Glomerular visceral epithelial cell (primary cell): ENCODE data around the gene ABCG8.

Experiments used
- DNase-seq: peaks from one replicate; pipeline ENCODE4 v3.0.0-alpha.2; 2016; ENCODE audit errors: extremely low spot score

Gene ABCG8

DNA sequence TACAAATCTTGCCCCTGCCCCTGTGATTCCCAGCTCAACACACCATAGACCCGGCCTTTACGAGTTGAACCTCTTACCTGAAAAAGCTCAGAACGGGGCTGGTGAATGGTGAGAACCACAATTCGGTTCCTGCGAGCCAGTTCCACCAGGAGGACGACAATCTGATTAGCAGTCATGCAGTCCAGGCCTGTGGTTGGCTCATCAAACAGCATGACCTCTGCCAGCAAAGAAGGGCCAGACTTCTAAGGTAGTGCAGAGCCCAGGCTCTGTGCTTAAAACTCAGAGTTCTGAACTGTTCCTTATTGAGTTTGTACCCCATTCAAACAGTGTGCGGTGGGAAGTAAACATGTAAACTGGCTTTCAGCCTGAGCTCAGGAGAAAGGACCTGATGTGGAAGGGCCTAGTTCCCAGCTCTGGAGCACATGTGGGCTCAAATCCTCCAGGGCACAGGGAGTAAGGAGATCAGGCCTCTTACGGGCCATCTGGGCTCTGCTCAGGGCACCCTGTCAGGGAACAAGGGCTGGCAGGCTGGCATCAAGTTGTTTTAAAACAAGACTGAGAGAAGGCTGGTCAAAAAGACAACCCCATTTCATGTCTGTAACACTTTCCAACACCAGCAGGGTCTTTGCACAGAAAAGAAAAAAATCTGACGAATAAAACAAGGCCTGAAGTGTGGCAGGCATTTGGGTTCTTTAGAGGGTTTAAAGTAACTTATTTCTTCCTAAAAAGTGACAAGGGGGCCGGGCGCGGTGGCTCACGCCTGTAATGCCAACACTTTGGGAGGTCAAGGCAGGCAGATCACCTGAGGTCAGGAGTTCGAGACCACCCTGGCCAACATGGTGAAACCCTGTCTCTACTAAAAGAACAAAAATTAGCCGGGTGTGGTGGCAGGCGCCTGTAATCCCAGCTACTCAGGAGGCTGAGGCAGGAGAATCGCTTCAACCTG, 12.2 kb upstream of the ABCG8 start:
- DNase-seq = no peak

DNA sequence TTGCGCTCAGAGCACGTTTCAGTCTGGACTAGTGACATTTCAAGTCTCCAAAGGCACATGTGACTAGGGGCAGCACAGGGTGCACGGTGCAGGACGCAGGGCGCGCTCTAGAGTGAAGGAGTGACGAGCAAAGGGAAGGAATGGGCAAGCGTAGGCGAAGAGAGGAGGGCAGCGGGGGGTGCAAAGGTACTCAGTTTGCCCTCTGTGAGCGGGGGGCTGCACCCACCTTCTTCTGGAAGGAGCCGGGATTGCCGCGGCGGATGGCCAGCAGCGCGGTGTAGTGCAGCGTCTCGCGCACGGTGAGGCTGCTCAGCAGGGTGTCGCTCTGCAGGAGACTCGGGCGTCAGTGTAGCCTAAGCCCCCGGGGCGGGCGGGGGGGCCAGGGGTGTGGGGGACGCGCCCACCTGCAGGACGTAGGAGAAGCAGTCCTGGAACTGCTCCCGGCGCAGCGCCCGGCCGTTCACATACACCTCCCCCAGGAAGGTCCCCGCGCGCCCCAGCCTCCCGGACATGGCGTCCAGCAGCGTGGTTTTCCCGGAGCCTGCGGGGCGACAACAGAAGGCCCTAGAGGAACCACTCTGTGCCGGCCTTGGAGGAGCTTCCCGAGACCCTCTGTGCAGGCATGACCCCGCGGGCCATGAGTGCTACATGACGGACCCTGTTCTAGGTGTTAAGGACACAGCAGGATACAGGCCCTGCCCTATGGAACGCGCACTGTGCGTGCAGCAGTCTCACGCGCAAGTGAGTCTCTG, 7.1 kb upstream of the ABCG8 start:
- no peak for DNase-seq

DNA sequence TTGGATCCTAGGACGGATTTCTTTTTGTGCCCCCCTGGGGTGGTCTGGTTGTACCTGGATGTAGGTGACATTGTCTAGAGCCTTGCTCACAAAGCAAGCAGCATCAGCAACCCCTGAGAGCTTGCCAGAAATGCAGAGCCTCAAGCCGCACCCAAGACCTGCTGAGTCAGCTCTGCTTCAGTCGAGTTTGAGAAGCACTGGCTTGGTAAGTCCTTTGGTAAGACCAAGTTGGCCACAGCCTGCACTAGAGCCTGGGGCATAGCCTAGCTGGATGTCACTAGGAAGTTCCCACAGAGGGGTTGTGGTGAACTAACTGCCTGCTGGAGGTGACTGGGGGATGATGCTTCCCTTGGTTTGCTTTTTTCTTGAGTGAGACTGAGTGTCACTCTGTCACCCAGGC, 6.3 kb upstream of the ABCG8 start:
- DNase-seq = no peak

DNA sequence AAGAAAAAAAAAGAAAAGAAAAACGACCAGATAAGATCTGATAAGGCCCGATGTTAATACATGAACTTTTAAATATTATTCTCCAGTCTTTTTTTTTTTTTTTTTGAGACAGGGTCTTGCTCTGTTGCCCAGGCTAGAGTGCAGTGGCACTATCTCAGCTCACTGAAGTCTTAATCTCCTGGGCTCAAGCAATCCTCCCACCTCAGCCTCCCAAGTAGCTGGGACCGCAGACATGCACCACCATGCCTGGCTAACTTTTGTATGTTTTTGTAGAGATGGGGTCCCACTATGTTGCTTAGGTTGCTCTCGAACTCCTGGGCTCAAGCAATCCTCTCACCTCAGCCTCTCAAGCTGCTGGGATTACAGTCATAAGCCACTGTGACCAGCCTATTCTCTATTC, 1.7 kb upstream of the ABCG8 start:
- no peak for DNase-seq

DNA sequence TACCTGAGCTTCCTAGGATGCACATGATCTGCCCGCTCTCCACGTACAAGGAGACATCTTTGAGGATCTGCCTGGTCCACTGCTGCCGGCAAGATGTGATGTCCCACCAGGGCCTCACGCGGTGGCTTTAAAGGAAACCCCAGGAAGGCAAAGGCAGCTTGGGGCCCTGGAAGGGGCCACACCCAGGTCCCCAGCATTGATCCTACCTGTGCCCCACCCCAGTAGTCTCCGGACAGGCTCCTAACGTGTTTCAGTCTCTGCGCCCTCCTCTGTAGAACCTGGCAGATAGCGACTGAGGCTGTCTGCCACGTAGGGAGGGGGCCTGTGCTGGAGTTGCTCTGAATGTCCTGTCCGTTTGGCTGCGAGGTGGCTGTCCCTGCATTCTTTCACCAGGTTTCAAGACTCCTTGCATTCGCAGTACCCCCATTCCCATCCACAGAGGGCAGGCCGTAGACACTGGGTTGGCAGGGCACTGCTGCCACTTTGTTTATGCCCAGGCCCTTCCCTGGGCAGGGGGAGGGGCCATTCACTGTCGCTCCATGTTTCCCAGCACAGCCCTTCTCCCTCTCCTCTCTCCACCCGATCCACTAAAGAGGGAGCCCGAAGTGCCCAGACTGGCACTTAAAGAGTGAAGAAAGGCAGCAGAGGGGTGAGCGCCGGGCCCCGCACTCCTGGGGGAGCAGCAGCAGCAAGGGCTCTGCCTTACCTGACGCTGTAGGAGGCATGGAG, 776 bp upstream of the ABCG8 start:
- no peak for DNase-seq

DNA sequence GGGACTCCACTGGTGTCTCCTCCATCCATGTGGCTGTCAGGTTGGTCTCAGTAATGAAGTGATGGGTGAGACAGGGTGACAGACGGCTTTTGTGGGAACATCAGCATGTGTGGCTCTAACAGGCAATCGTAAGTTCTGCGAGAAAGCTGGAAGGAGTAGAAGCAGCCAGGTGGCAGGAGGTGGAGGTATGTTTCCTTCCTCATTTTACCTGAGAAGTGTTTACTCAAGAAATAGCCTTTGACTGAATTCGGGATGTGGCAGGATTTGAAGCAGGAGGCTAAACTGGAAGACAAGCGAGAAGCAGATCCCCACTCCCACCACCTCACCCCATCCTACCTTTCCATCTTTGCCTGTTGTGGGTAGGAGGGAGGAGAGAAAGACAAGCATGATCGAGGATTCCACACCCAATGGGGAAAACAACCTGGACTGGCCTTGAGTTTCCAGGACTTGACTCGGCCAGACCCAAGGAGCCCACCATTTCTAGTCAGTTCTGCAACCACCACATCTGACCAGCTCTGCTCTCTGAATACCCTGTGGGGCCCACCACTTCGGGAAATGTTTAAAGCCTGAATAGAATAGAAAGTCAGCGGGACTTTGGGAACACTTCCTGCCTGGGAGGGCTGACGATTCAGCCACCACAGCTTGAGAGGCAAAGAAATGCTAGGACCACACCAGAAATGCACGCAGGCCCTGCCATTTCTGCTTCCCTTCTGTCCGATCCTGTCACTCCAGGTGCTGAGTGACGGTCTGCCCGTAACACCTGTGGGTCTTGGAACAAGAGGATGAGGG, 1.2 kb downstream of the ABCG8 start:
- no peak for DNase-seq

DNA sequence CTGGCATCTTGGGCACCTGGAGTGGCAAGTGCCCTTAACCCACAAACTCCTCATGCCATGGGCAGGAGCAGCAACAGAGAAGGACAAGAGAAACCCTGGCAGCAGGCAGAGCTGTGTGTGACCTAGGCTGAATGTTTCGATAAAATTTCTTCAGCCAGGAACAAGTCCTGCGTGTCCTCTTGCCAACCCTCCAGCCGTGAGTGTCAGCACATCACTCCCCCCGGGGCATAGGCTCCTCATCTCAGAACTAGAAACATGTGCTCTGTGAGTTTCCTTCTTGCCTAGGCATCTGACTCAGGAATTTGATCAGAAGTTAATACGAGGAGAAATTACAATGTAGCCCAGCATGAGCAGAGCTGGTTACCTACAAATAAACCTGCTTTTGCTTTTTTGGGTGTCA, 2.2 kb downstream of the ABCG8 start:
- no peak for DNase-seq

DNA sequence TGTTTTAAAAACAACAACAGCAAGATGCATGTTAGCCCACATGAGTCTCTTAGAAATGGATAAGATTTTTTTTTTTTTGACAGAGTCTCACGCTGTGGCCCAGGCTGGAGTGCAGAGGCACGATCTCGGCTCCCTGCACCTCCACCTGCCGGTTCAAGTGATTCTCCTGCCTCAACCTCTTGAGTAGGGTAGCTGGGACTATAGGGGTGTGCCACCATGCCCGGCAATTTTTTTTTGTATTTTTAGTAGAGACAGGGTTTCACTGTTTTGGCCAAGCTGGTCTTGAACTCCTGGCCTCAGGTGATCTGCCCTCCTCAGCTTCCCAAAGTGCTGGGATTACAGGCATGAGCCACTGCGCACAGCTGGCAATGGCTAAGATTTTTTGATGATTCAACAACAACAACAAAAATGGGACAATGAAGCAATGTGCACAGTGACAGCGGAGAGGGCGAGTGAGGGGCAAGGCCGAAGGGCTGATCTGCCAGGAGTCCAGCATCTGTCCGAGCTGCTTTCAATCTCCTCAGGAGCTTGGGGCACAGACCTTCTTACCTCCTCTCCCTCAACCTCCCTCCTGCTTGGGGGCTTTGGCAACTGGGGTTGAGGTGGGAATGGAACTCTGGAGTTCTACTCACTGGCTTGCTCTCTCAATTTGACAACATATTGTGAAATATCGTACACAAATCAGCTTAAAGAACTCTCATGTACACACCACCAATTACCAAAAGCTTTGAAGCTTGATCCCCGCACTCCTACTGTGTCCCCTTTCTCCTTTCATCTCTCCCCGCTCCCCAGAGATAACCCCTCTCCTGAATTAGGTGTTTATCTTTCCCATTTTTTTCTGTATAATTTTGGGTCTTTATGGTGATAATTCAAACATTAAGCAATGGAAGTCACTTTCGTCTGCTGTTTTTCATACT, 3.4 kb downstream of the ABCG8 start:
- no peak for DNase-seq

DNA sequence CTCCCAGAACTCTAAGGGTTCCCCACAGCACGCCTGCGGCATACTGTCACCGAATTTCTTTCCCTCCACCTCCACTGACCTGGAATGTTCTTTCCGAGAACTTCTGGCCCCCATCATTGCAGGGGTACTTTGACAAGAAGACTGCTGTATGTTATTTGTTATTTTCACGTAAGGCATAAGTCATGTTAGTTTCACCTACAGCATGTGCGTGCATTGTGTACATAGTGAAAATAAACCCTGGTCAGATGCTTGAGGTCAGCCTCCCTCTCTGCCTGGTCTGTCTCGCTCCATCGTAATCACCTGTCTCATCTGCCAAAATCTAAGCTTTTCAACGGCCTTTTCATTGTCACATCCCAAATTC, 4.1 kb downstream of the ABCG8 start:
- no peak for DNase-seq

DNA sequence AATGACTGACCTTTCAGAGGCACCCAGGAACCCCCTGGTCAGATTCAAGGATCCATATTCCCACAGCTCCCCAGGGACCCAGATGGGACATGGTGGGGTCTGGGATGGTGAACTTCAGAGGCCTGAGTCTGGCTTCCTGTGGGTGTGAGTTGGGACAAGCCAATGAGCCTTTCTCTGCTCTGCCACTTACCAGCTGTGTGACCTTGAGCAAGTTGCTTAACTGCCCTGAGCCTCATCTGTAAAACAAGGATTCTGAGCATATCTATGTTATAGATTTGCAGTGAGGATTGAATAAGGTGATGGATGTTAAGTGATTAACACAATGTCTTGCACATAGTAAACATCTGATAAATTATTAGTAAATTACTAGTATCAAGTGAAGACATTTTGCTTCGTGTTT, 6.4 kb downstream of the ABCG8 start:
- no peak for DNase-seq

DNA sequence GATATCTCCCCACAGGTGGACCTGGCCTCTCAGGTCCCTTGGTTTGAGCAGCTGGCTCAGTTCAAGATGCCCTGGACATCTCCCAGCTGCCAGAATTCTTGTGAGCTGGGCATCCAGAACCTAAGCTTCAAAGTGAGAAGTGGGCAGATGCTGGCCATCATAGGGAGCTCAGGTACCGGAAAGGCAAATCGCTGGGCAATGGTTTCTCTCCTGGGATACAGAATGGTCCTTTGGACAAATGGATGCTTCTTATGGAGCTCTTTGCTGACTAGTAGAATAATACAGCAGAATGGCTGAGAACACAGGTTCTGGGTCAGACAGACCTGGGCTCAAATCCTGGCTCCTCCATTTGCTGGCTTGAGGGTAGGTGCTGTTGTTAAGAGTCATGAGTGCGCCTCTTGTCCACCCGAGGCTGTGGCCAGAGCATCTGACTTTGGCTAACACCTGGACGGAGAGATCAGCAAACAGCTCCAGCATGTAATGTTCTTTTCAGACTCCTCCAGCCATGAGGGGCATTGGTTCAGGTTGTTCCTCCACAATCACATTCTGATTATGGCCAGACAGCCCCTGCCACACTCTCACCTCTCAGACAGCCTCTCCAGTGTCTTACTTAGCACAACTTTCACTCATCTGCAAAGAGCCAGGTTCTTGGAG, 7.5 kb downstream of the ABCG8 start:
- no peak for DNase-seq

DNA sequence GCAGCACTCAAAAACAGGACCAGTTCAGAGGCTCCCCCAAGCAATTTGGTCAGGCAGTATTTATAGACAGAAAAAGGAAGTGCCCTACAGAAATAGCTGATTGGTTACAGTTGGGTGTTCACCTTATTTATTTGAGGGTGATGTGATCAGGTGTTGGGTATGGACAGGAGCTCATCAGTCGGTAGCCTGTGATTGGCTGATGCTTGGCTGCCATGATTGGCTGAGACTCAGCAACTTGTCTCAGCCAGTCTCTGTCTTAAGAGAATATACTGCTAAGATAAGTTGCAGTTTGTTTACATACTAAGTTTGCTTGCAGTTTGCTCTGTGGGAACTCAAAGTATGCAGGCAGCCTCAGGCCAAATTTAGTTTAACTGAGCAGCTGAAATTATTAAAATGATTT, 9.4 kb downstream of the ABCG8 start:
- DNase-seq = no peak

DNA sequence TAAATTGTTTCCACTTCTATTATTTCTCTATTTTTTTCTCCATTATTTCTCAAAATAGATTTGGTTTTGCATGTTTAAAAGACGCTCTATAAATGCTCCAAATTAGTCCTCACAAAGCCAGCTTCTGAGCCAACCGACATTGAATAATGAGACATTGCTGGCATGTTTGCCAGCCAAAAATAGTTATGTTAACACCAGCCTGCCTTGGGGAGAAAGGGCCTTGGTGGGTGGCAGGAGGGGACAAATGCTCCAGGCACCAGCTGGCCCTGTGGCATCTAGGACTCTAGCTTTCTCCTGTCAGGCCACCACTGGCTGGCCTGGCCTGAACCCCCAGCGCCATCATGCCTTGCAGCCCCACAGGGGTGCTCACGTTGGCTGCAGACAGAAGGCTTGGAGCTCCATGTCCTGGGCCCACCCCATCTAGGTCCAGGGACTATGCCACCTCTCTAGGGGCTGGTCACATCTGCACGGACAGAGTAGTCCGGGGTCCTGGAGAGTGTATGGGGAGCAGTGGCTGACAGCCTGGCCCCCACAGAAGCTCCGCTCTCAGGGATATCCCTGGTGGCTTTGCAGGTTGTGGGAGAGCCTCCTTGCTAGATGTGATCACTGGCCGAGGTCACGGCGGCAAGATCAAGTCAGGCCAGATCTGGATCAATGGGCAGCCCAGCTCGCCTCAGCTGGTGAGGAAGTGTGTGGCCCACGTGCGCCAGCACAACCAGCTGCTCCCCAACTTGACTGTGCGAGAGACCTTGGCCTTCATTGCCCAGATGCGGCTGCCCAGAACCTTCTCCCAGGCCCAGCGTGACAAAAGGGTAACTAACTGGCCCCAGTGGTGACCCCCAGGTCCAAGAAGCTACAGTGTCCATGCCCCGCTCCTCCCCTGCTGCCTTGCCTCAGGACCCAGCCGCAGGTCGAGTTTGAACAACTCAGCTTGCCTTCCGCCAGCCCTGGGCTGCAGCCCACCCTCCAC, 12.5 kb downstream of the ABCG8 start:
- DNase-seq = no peak

DNA sequence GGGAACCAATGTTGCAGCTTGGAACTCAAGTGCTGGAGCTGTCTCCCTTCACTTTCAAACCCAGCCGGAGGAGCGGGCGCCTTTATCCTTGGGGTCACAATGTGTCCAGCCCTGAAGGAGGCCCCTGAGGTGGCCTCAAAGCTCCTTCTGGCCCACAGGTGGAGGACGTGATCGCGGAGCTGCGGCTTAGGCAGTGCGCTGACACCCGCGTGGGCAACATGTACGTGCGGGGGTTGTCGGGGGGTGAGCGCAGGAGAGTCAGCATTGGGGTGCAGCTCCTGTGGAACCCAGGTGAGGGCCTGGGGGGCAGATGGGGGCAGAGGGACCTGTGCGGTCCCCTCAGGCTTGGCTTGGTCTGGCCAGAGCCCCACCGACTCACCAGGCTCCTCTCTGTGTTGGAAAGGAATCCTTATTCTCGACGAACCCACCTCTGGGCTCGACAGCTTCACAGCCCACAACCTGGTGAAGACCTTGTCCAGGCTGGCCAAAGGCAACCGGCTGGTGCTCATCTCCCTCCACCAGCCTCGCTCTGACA, 13.5 kb downstream of the ABCG8 start:
- DNase-seq = no peak

DNA sequence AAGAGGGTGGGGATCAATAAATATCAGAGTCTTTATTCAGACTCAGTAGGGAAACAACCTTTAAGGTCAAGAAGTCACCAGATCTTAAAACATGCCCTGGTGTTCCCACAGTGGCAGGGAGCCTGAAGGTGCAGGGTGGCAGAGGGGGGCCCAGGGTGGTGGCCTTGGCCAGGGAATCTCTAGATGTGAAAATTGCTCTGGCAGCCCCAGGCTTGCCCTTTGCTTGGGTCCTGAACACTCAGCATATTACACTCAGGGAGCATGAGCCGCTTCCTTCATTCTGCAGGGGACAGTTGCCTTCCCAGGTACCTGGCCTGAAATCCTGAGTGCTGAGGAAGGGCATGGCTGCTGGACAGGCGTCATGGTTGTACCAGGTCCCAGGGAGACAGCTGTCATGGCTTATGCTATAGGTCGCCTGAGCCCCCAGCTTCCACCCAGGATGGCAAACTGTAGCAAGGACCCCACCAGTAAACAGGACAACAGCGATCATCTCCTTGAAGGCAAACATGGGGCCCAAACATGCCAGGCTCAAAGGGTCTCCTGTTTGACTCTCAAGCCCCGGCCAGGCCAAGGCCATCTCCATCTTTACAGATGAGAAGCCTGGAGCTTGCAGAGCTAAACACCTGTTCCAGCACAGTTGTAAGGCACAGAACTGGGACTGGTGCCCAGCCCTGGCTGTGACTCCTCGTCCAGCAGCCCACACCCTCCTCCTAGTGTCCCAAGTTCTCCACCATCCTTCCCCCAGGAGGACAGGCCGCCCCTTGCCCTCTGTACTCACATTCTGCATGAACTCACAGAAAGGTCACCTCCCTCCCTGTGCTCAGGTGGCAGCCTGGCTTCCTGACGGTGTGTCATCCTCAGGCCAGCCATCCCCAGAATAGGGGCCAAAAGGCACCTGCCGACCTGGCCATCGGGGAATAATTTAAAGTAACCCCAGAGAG, 14.6 kb downstream of the ABCG8 start:
- no peak for DNase-seq

DNA sequence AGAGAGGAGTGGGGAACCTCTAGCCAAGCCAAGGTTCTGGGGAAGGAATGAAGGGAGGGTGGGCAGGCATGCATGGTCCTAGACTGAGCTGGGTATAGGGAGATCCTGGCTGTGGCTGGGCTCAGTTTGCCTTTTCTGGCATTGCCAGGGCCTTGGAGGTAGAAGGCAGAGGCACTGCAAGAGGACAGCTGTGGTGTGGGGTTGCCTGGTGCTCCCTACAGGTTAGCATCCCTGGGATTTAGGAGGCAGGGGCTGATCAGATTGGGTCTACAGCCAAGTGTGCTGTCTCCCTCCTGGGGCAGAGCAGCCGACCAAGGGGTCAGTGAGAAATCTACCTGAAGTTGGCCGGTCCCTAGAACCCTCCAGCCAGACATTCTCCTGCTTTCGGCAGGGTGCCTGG, 15.9 kb downstream of the ABCG8 start:
- no peak for DNase-seq

DNA sequence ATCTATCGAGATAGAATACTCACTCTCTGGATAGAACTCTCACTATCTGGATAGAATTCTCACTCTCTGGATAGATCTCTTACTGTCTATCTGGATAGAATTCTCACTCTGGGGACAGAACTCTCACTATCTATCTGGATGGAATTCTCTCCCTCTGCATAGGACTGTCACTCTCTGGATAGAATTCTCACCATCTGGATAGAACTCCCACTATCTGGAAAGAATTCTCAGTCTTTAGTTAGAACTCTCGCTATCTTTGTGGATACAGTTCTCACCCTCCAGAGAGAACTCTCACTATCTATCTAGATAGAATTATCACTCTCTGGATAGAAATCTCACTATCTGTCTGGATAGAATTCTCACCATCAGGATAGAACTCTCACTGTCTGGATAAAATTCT, 16.5 kb downstream of the ABCG8 start:
- no peak for DNase-seq

DNA sequence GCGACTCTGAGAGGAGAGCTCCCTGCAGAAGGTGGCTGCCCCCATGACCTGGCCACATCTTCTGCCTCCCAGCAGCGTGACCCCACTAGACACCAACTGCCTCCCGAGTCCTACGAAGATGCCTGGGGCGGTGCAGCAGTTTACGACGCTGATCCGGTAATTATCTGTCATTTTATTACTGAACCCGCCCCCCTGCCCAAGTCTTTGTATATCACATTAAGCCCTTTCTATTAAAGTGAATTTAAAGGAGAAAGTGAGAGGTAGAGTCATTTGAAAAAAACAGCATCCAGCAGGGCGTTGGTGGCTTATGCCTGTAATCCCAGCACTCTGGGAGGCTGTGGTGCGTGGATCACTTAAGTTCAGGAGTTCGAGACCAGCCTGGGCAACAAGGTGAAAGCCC, 33.4 kb downstream of the ABCG8 start:
- DNase-seq = no peak
